IMR-90 (cell line): ENCODE data around the gene PHC2. TPM values are rescaled to one million over a fixed set of nuclear protein-coding genes. Genes with fewer than 3 reads are reported as not detected.

Experiments used
- ATAC-seq: fragments of 200-7000 bp; cut with Tn5 transposase; 2 replicates; pipeline ENCODE4 v1.9.1; 2020; ENCODE audit warnings: low read depth, mild to moderate bottlenecking, moderate library complexity
- BruUV-seq: library from RNA; stranded (reverse); fragments of 400-500 nt; replicated peaks from 2 replicates; lab custom pipeline; 2021; lab: Mats Ljungman, UMichigan
- CTCF ChIA-PET: fragments of 300-600 bp; formaldehyde crosslinking; extraction: SDS; loops from one replicate; lab custom pipeline; 2021; ENCODE audit warnings: antibody characterized with exemption; lab: Yijun Ruan, JAX
- POLR2A ChIA-PET: fragments of 300-600 bp; sonication (Branson Sonifier 250); formaldehyde crosslinking; loops from one replicate; lab custom pipeline; 2022; ENCODE audit warnings: antibody characterized with exemption; ENCODE audit not compliant: unreplicated experiment; lab: Charles Lee
- DNase-seq: peaks from one replicate; pipeline ENCODE4 v3.0.0; 2013
- H2AFZ ChIP-seq: replicated peaks from 2 replicates; pipeline ENCODE3; 2013; ENCODE audit warnings: low read length, mild to moderate bottlenecking; ENCODE audit not compliant: poor library complexity
- H2AK5ac ChIP-seq: 2 replicates; pipeline ENCODE4 v1.6.1; 2013; ENCODE audit warnings: low read depth, low read length, inconsistent platforms
- H2AK9ac ChIP-seq: replicated peaks from 2 replicates; pipeline ENCODE3; 2013; ENCODE audit warnings: mild to moderate bottlenecking, low read depth, low read length, moderate library complexity; ENCODE audit not compliant: poor library complexity
- H2BK120ac ChIP-seq: 2 replicates; pipeline ENCODE4 v1.6.1; 2013; ENCODE audit warnings: low read depth, low read length, inconsistent platforms
- H2BK15ac ChIP-seq: 3 replicates; pipeline ENCODE4 v1.6.1; 2013; ENCODE audit warnings: low read depth, low read length, inconsistent platforms
- H2BK20ac ChIP-seq: 2 replicates; pipeline ENCODE4 v1.6.1; 2013; ENCODE audit warnings: low read depth, mild to moderate bottlenecking, inconsistent platforms, low read length, moderate library complexity
- H2BK5ac ChIP-seq: 2 replicates; pipeline ENCODE4 v1.6.1; 2013; ENCODE audit warnings: mild to moderate bottlenecking, low read depth, low read length, inconsistent platforms; ENCODE audit not compliant: poor library complexity, severe bottlenecking
- H3K14ac ChIP-seq: replicated peaks from 2 replicates; pipeline ENCODE4 v1.6.1; 2013; ENCODE audit warnings: low read depth, low read length, inconsistent platforms
- H3K18ac ChIP-seq: 2 replicates; pipeline ENCODE4 v1.6.1; 2013; ENCODE audit warnings: low read depth, low read length, control low read depth
- H3K23ac ChIP-seq: 2 replicates; pipeline ENCODE4 v1.6.1; 2013; ENCODE audit warnings: low read depth, low read length, inconsistent platforms
- H3K27ac ChIP-seq: 2 replicates; pipeline ENCODE4 v1.5.1; 2013; ENCODE audit warnings: mild to moderate bottlenecking, control low read depth, low read length; ENCODE audit not compliant: insufficient read depth
- H3K27me3 ChIP-seq: 2 replicates; pipeline ENCODE4 v1.6.1; 2013; ENCODE audit warnings: low read length; ENCODE audit not compliant: control insufficient read depth, insufficient read depth
- H3K36me3 ChIP-seq: 2 replicates; pipeline ENCODE4 v1.6.1; 2013; ENCODE audit warnings: low read length, mixed read lengths; ENCODE audit not compliant: control insufficient read depth, insufficient read depth
- H3K4ac ChIP-seq: 2 replicates; pipeline ENCODE4 v1.6.1; 2013; ENCODE audit warnings: low read depth, low read length, inconsistent platforms
- H3K4me1 ChIP-seq: 2 replicates; pipeline ENCODE4 v1.6.1; 2013; ENCODE audit warnings: low read length, mixed read lengths; ENCODE audit not compliant: control insufficient read depth, insufficient read depth
- H3K4me2 ChIP-seq: 2 replicates; pipeline ENCODE4 v1.6.1; 2013; ENCODE audit warnings: low read depth, mild to moderate bottlenecking, control low read depth, low read length, moderate library complexity
- H3K4me3 ChIP-seq: 2 replicates; pipeline ENCODE4 v1.5.1; 2013; ENCODE audit warnings: low read depth, mild to moderate bottlenecking, control low read depth, low read length, moderate library complexity; ENCODE audit not compliant: insufficient read depth
- H3K56ac ChIP-seq: 2 replicates; pipeline ENCODE4 v1.6.1; 2013; ENCODE audit warnings: low read length, inconsistent platforms; ENCODE audit not compliant: insufficient read depth; ENCODE audit errors: extremely low read depth
- H3K79me1 ChIP-seq, 2 experiments: 2 replicates each; pipeline ENCODE4 v1.6.1; 2013; ENCODE audit warnings: low read length in 2 of 2, inconsistent platforms in 1 of 2, low read depth in 1 of 2
- H3K9ac ChIP-seq: 2 replicates; pipeline ENCODE4 v1.6.1; 2013; ENCODE audit warnings: low read depth, low read length, control low read depth
- H3K9me1 ChIP-seq: 2 replicates; pipeline ENCODE4 v1.6.1; 2013; ENCODE audit warnings: low read length, inconsistent platforms; ENCODE audit not compliant: insufficient read depth
- H3K9me3 ChIP-seq: 2 replicates; pipeline ENCODE4 v1.6.1; 2013; ENCODE audit warnings: low read length; ENCODE audit not compliant: control insufficient read depth, insufficient read depth
- H4K20me1 ChIP-seq: 2 replicates; pipeline ENCODE4 v1.6.1; 2013; ENCODE audit warnings: low read length, inconsistent platforms; ENCODE audit not compliant: insufficient read depth
- H4K5ac ChIP-seq: 2 replicates; pipeline ENCODE4 v1.6.1; 2013; ENCODE audit warnings: mild to moderate bottlenecking, low read depth, low read length, control low read depth
- H4K8ac ChIP-seq, 2 experiments: 2 replicates each; pipeline ENCODE4 v1.6.1; 2013; ENCODE audit warnings: low read depth in 2 of 2, low read length in 2 of 2, control low read depth in 1 of 2, inconsistent platforms in 1 of 2
- H4K91ac ChIP-seq: 2 replicates; pipeline ENCODE4 v1.6.1; 2013; ENCODE audit warnings: low read depth, low read length, inconsistent platforms; ENCODE audit not compliant: insufficient read depth
- CEBPB ChIP-seq: IDR thresholded peaks from 2 replicates; pipeline ENCODE4 v1.6.1; 2012; ENCODE audit warnings: low read depth, low read length, improper control_type of control experiment
- CHD1 ChIP-seq: IDR thresholded peaks from 2 replicates; pipeline ENCODE4 v1.6.1; 2012; ENCODE audit warnings: low read depth, low read length, improper control_type of control experiment
- MAFK ChIP-seq: IDR thresholded peaks from 2 replicates; pipeline ENCODE4 v1.6.1; 2012; ENCODE audit warnings: low read depth, low read length, improper control_type of control experiment
- MAZ ChIP-seq: IDR thresholded peaks from 2 replicates; pipeline ENCODE4 v1.6.1; 2012; ENCODE audit warnings: low read depth, mild to moderate bottlenecking, low read length, improper control_type of control experiment, moderate library complexity, borderline replicate concordance
- MXI1 ChIP-seq: IDR thresholded peaks from 2 replicates; pipeline ENCODE4 v1.6.1; 2012; ENCODE audit warnings: low read depth, mild to moderate bottlenecking, low read length, moderate library complexity, borderline replicate concordance
- NFE2L2 ChIP-seq: fragments of 150-350 bp; IDR thresholded peaks from 2 replicates; pipeline ENCODE4 v1.6.1; 2016; ENCODE audit warnings: low read depth, mild to moderate bottlenecking, low read length
- POLR2A ChIP-seq: IDR thresholded peaks from 2 replicates; pipeline ENCODE4 v1.6.1; 2012; ENCODE audit warnings: mild to moderate bottlenecking, low read depth, low read length
- RAD21 ChIP-seq: IDR thresholded peaks from 2 replicates; pipeline ENCODE4 v1.6.1; 2012; ENCODE audit warnings: low read length, improper control_type of control experiment
- RCOR1 ChIP-seq: IDR thresholded peaks from 2 replicates; pipeline ENCODE4 v1.6.1; 2012; ENCODE audit warnings: mild to moderate bottlenecking, low read length, improper control_type of control experiment; ENCODE audit not compliant: insufficient replicate concordance
- RFX5 ChIP-seq: IDR thresholded peaks from 2 replicates; pipeline ENCODE4 v1.8.0; 2012; ENCODE audit warnings: low read depth, mild to moderate bottlenecking, low read length, moderate library complexity
- SMC3 ChIP-seq: fragments of 150-350 bp; IDR thresholded peaks from 2 replicates; pipeline ENCODE4 v1.6.1; 2016; ENCODE audit warnings: low read depth, mild to moderate bottlenecking, antibody characterized with exemption, low read length, moderate library complexity
- WGBS, 2 experiments: methylation state at CpG; one replicate each; pipeline versions ENCODE4 v1.1.5 to v1.1.7; 2013; ENCODE audit warnings: missing lambda C conversion rate in 2 of 2; ENCODE audit not compliant: insufficient read length in 1 of 2; ENCODE audit errors: extremely low coverage in 2 of 2; 5-methylcytosine and 5-hydroxymethylcytosine counted together
- dilution Hi-C: fragments of 300-500 bp; cut with HindIII; formaldehyde crosslinking; loops from one replicate; pipeline ENCODE4 v1.14.3; 2018; ENCODE audit warnings: low sequenced_read_pairs; ENCODE audit not compliant: unreplicated experiment
- in situ Hi-C: fragments of 300-500 bp; cut with MboI; formaldehyde crosslinking; loops from 3 replicates; pipeline ENCODE4 v1.14.3; 2019; ENCODE audit warnings: low sequenced_read_pairs, inconsistent platforms, mixed read lengths
- intact Hi-C: fragments of 100-400 bp; cut with micrococcal nuclease; formaldehyde crosslinking; loops from 2 replicates; pipeline ENCODE4 v1.10.0; 2022
- polyA plus RNA-seq, 3 experiments: library from polyadenylated mRNA; depleted of rRNA; stranded (reverse); fragments of >200 nt; gene quantifications; 2 replicates each; pipeline ENCODE4 v1.2.3, GENCODE V29; 2012; ENCODE audit warnings: low replicate concordance in 1 of 3
- total RNA-seq: library from RNA; depleted of rRNA; stranded (reverse); fragments of >200 nt; gene quantifications from 2 replicates; pipeline ENCODE4 v1.2.3, GENCODE V29; 2012
- TF ChIP-seq, protein P1 (sequence below): conservative IDR thresholded peaks from 2 replicates; pipeline ENCODE4 v1.5.1; 2012; ENCODE audit warnings: mild to moderate bottlenecking, low read depth, low read length, improper control_type of control experiment
- TF ChIP-seq, protein P2 (sequence below): fragments of 150-350 bp; IDR thresholded peaks from 2 replicates; pipeline ENCODE4 v1.6.1; 2016; ENCODE audit warnings: low read depth, mild to moderate bottlenecking, low read length, moderate library complexity, borderline replicate concordance

The PHC2 gene
- total and polyA plus RNA-seq, 2 of the 4 experiments (the other 2 are of a cell fraction): 46.4 to 98.1 TPM

DNA sequence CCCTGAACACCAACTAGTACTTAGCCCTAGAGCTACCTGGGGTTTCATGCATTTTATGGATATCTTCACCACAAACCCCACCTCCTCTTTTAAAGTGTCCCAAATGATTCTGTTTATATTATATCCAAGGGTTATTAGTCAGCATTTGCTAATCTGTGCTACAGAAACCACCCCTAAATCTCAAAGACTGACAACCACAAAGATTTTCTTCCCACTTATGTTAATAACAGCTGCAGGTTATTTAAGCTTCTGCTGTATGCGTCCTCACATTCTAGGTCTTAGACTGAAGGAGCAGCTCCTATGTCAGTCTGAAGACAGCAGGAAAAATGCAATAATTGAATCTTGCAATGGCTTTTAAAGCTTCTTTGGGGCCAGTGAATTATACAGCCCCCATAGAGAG, 11.2 kb upstream of the PHC2 start (continued):
- TF ChIP-seq SMC3 (no peak), RAD21 (no peak)

DNA sequence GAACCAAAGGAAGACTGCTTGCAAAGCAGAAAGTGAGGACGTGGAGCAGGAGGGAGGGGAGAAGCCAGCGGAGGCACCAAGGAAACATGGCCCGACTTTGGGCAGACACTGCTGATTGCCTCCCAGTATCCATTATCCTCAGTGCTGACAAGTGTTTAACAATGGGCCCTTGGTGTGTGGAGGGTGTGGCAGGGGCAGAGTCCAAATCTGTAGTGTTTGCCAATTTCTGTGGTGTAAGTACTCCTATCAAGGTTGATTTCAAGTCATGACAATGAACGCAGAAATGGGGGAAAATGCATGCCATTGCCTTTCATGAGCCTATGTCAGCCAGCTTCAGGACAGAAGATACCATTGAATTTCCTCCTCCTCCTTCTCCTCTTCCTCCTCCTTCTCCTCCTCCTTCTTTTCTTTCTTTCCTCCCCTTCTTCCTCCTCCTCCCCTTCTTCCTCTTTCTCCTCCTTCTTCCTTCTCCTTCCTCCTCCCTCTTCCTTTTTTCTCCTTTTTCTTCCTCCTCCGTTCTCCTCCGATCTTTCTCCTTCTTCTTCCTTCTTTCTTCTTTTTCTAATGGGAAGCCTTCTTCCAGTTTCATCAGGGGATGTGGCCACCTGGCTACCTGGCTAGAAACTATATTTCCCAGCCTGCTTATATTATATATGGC, 10.3 kb upstream of the PHC2 start:
- Histone ChIP-seq H3K18ac (no peak overlapping the region), H4K91ac (no peak overlapping the region), H3K9me1 (peaks cover 6% of the 10 kb centered on the region), H2AK9ac (no peak overlapping the region), H3K4ac (no peak overlapping the region), H2AK5ac (peak overlapping the region; percentile 8; the same call in 1 of the 2 replicates), H4K8ac (no peak overlapping the region), H3K9ac (no peak overlapping the region), H3K36me3 (no peaks in the 10 kb centered on the region), H3K56ac (no peak overlapping the region), H2AFZ (peak overlapping the region; percentile 2), H4K20me1 (no peaks in the 10 kb centered on the region), H3K27me3 (no peaks in the 10 kb centered on the region), H2BK20ac (0 out of 2 replicates have a peak overlapping the region, but pooled peaks have one; percentile 10), H3K4me3 (no peak overlapping the region), H3K79me1 (no peaks in the 10 kb centered on the region), H2BK5ac (no peak overlapping the region), H2BK15ac (no peak overlapping the region), H3K14ac (no peak overlapping the region), H4K5ac (no peak overlapping the region), H3K4me2 (no peak overlapping the region), H3K9me3 (no peaks in the 10 kb centered on the region), H3K27ac (no peak overlapping the region), H3K4me1 (peaks cover 8% of the 10 kb centered on the region), H3K23ac (no peak overlapping the region), H2BK120ac (no peak overlapping the region)
- intact Hi-C loops (no loop called here), dilution Hi-C loops (no loop called here), in situ Hi-C loops (no loop called here)
- WGBS, 2 experiments: 100% methylated on average over 2 of the region's 6 CpGs; no CpG with 5 or more reads in 1 of the 2 experiments
- no peak for ATAC-seq
- DNase-seq: no peak
- BruUV-seq: no TSS peak
- POLR2A ChIA-PET: no interaction called here
- CTCF ChIA-PET: interaction anchor here (0.7 kb wide), 1 partner anchor 14 kb away, joined by 4 read pairs; no protein-coding TSS in a partner anchor
- no peak for TF ChIP-seq CHD1
- TF ChIP-seq MXI1: no peak
- no peak for TF ChIP-seq POLR2A
- TF ChIP-seq, protein P1, sequence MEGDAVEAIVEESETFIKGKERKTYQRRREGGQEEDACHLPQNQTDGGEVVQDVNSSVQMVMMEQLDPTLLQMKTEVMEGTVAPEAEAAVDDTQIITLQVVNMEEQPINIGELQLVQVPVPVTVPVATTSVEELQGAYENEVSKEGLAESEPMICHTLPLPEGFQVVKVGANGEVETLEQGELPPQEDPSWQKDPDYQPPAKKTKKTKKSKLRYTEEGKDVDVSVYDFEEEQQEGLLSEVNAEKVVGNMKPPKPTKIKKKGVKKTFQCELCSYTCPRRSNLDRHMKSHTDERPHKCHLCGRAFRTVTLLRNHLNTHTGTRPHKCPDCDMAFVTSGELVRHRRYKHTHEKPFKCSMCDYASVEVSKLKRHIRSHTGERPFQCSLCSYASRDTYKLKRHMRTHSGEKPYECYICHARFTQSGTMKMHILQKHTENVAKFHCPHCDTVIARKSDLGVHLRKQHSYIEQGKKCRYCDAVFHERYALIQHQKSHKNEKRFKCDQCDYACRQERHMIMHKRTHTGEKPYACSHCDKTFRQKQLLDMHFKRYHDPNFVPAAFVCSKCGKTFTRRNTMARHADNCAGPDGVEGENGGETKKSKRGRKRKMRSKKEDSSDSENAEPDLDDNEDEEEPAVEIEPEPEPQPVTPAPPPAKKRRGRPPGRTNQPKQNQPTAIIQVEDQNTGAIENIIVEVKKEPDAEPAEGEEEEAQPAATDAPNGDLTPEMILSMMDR: no peak
- TF ChIP-seq SMC3: no peak
- no peak for TF ChIP-seq RAD21
- TF ChIP-seq RFX5: no peak
- no peak for TF ChIP-seq NFE2L2
- TF ChIP-seq, protein P2, sequence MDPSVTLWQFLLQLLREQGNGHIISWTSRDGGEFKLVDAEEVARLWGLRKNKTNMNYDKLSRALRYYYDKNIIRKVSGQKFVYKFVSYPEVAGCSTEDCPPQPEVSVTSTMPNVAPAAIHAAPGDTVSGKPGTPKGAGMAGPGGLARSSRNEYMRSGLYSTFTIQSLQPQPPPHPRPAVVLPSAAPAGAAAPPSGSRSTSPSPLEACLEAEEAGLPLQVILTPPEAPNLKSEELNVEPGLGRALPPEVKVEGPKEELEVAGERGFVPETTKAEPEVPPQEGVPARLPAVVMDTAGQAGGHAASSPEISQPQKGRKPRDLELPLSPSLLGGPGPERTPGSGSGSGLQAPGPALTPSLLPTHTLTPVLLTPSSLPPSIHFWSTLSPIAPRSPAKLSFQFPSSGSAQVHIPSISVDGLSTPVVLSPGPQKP: no peak
- no peak for TF ChIP-seq RCOR1
- TF ChIP-seq MAFK: no peak
- TF ChIP-seq CEBPB: no peak
- no peak for TF ChIP-seq MAZ
